H9 (cell line): ENCODE data around the gene SIL1. TPM values are rescaled to one million over a fixed set of nuclear protein-coding genes. Genes with fewer than 3 reads are reported as not detected.
"Not testable (repeated sequence)": the region's sequence is repeated elsewhere in the genome, so short reads cannot be mapped to it uniquely, and the experiment has no call there.

Source experiments
- DNase-seq: peaks from one replicate; pipeline ENCODE4 v3.0.0-alpha.2; 2017
- H2AFZ ChIP-seq: one replicate; pipeline ENCODE4 v1.6.1; 2013; ENCODE audit warnings: mild to moderate bottlenecking, low read length, control low read depth, moderate library complexity
- H2AK5ac ChIP-seq: 2 replicates; pipeline ENCODE4 v1.6.1; 2013; ENCODE audit warnings: low read length, control low read depth, mixed read lengths; ENCODE audit not compliant: insufficient read length
- H2BK120ac ChIP-seq: one replicate; pipeline ENCODE4 v1.6.1; 2013; ENCODE audit warnings: low read depth, mild to moderate bottlenecking, low read length, control low read depth, inconsistent platforms; ENCODE audit not compliant: poor library complexity, severe bottlenecking
- H2BK12ac ChIP-seq: 2 replicates; pipeline ENCODE4 v1.6.1; 2013; ENCODE audit warnings: low read length, control low read depth, mixed read lengths, low read depth; ENCODE audit not compliant: insufficient read length
- H2BK15ac ChIP-seq: 2 replicates; pipeline ENCODE4 v1.6.1; 2013; ENCODE audit warnings: low read depth, low read length, control low read depth
- H2BK20ac ChIP-seq: one replicate; pipeline ENCODE4 v1.6.1; 2013; ENCODE audit warnings: low read depth, mild to moderate bottlenecking, low read length, control low read depth, inconsistent platforms; ENCODE audit not compliant: poor library complexity, severe bottlenecking
- H2BK5ac ChIP-seq: 2 replicates; pipeline ENCODE4 v1.6.1; 2013; ENCODE audit warnings: low read length, control low read depth, mixed read lengths; ENCODE audit not compliant: insufficient read length
- H3K14ac ChIP-seq: 2 replicates; pipeline ENCODE4 v1.6.1; 2013; ENCODE audit warnings: low read length, control low read depth; ENCODE audit not compliant: insufficient read depth
- H3K18ac ChIP-seq: 2 replicates; pipeline ENCODE4 v1.6.1; 2013; ENCODE audit warnings: low read depth, mild to moderate bottlenecking, mixed read lengths, low read length, control low read depth; ENCODE audit not compliant: insufficient read length
- H3K23ac ChIP-seq: 2 replicates; pipeline ENCODE4 v1.6.1; 2013; ENCODE audit warnings: low read length, control low read depth, mixed read lengths, low read depth; ENCODE audit not compliant: insufficient read length
- H3K23me2 ChIP-seq: 2 replicates; pipeline ENCODE4 v1.6.1; 2013; ENCODE audit warnings: low read depth, mild to moderate bottlenecking, mixed read lengths, low read length, control low read depth; ENCODE audit not compliant: insufficient read length, poor library complexity, severe bottlenecking
- H3K27ac ChIP-seq: 2 replicates; pipeline ENCODE4 v1.5.1; 2013; ENCODE audit warnings: low read length, control low read depth, mixed read lengths, low read depth; ENCODE audit not compliant: insufficient read length
- H3K27me3 ChIP-seq: 2 replicates; pipeline ENCODE4 v1.6.1; 2013; ENCODE audit warnings: low read length, control low read depth, inconsistent platforms; ENCODE audit not compliant: insufficient read depth
- H3K4ac ChIP-seq: 2 replicates; pipeline ENCODE4 v1.6.1; 2013; ENCODE audit warnings: low read depth, mild to moderate bottlenecking, control low read depth, inconsistent platforms, low read length, moderate library complexity
- H3K4me1 ChIP-seq: 2 replicates; pipeline ENCODE4 v1.6.1; 2013; ENCODE audit warnings: low read length, control low read depth, inconsistent platforms; ENCODE audit not compliant: insufficient read depth
- H3K4me2 ChIP-seq: 2 replicates; pipeline ENCODE4 v1.6.1; 2013; ENCODE audit warnings: low read length, control low read depth, mixed read lengths; ENCODE audit not compliant: insufficient read length, insufficient read depth
- H3K56ac ChIP-seq: 2 replicates; pipeline ENCODE4 v1.6.1; 2013; ENCODE audit warnings: low read depth, mild to moderate bottlenecking, mixed read lengths, low read length, control low read depth; ENCODE audit not compliant: insufficient read length
- H3K79me1 ChIP-seq: 2 replicates; pipeline ENCODE4 v1.6.1; 2013; ENCODE audit warnings: low read depth, mild to moderate bottlenecking, moderate library complexity, low read length, control low read depth, inconsistent platforms; ENCODE audit not compliant: insufficient read depth, poor library complexity, severe bottlenecking
- H3K79me2 ChIP-seq: 2 replicates; pipeline ENCODE4 v1.6.1; 2013; ENCODE audit warnings: low read length, control low read depth, inconsistent platforms; ENCODE audit not compliant: insufficient read depth
- H3K9ac ChIP-seq: 2 replicates; pipeline ENCODE4 v1.6.1; 2013; ENCODE audit warnings: low read length, control low read depth, mixed read lengths; ENCODE audit not compliant: insufficient read length; ENCODE audit errors: extremely low read depth
- H3K9me3 ChIP-seq: one replicate; pipeline ENCODE4 v1.6.1; 2013; ENCODE audit warnings: low read depth, low read length, inconsistent platforms; ENCODE audit not compliant: control insufficient read depth
- H3T11ph ChIP-seq: one replicate; pipeline ENCODE4 v1.6.1; 2013; ENCODE audit warnings: mild to moderate bottlenecking, low read length, control low read depth, inconsistent platforms
- H4K20me1 ChIP-seq: one replicate; pipeline ENCODE4 v1.6.1; 2013; ENCODE audit not compliant: control insufficient read depth, insufficient read length, insufficient read depth
- H4K5ac ChIP-seq: 2 replicates; pipeline ENCODE4 v1.6.1; 2013; ENCODE audit warnings: low read depth, mild to moderate bottlenecking, mixed read lengths, low read length, control low read depth; ENCODE audit not compliant: insufficient read length
- H4K8ac ChIP-seq: replicated peaks from 2 replicates; pipeline ENCODE4 v1.6.1; 2013; ENCODE audit warnings: low read length, control low read depth, mixed read lengths, low read depth; ENCODE audit not compliant: insufficient read length
- H4K91ac ChIP-seq: 2 replicates; pipeline ENCODE4 v1.6.1; 2013; ENCODE audit warnings: low read depth, mild to moderate bottlenecking, moderate library complexity, mixed read lengths, low read length, control low read depth; ENCODE audit not compliant: insufficient read length
- H3K27ac Mint-ChIP-seq, 3 experiments: 2 replicates in 2 of 3; 3 replicates in 1 of 3; pipeline ENCODE4 v1.8.0; 2020 to 2021; ENCODE audit warnings: mixed read lengths in 3 of 3, mild to moderate bottlenecking in 1 of 3, moderate library complexity in 1 of 3
- H3K27me3 Mint-ChIP-seq: 2 replicates; pipeline ENCODE4 v1.8.0; 2021; ENCODE audit warnings: low read depth, mild to moderate bottlenecking, moderate library complexity, mixed read lengths
- H3K36me3 Mint-ChIP-seq, 3 experiments: 2 replicates in 2 of 3; 3 replicates in 1 of 3; pipeline ENCODE4 v1.8.0; 2020 to 2021; ENCODE audit warnings: low read depth in 3 of 3, mixed read lengths in 3 of 3; ENCODE audit not compliant: insufficient read depth in 1 of 3
- H3K4me1 Mint-ChIP-seq, 2 experiments: 2 replicates each; pipeline ENCODE4 v1.8.0; 2020; ENCODE audit warnings: mixed read lengths in 2 of 2
- H3K4me3 Mint-ChIP-seq, 2 experiments: 2 replicates in 1 of 2; 3 replicates in 1 of 2; pipeline ENCODE4 v1.8.0; 2020 to 2021; ENCODE audit warnings: mild to moderate bottlenecking in 2 of 2, mixed read lengths in 2 of 2, moderate library complexity in 1 of 2
- H3K9me3 Mint-ChIP-seq, 2 experiments: 2 replicates in 1 of 2; 3 replicates in 1 of 2; pipeline ENCODE4 v1.8.0; 2020; ENCODE audit warnings: mild to moderate bottlenecking in 2 of 2, mixed read lengths in 2 of 2, moderate library complexity in 1 of 2
- CTCF ChIP-seq: fragments of 200-600 bp; sonication (generic); conservative IDR thresholded peaks from 3 replicates; pipeline ENCODE4 v1.8.0; 2021; ENCODE audit warnings: antibody characterized with exemption, mild to moderate bottlenecking
- WGBS: extraction: QIAGEN DNeasy Blood & Tissue Kit; methylation state at CpG from one replicate; pipeline ENCODE4 v1.1.7; 2013; ENCODE audit warnings: missing lambda C conversion rate, low lambda C conversion rate, mixed read lengths; ENCODE audit not compliant: insufficient read length; ENCODE audit errors: extremely low coverage; 5-methylcytosine and 5-hydroxymethylcytosine counted together
- total RNA-seq: library from RNA; stranded (reverse); gene quantifications from 2 replicates; pipeline ENCODE4 v1.2.1, GENCODE V29; 2021

SIL1 gene
- total RNA-seq, 1 experiment from 2014 or later, result 10.6 TPM

GRCh38 chr5:139012176-139012575 is 186.0 kb downstream of the SIL1 start:
- Histone ChIP-seq H3K23ac (no peak overlapping the region), H3K27me3 (no peaks in the 10 kb centered on the region), H2AFZ (no peak overlapping the region), H3K4me2 (no peak overlapping the region), H3K79me1 (no peaks in the 10 kb centered on the region), H3K9ac (no peak overlapping the region), H2AK5ac (no peak overlapping the region), H3K23me2 (no peaks in the 10 kb centered on the region), H3K27ac (no peak overlapping the region), H4K8ac (no peak overlapping the region), H3K79me2 (no peaks in the 10 kb centered on the region), H4K20me1 (no peaks in the 10 kb centered on the region), H4K5ac (no peak overlapping the region), H2BK15ac (no peak overlapping the region), H2BK12ac (no peak overlapping the region), H4K91ac (no peak overlapping the region), H3K18ac (no peak overlapping the region), H2BK20ac (no peak overlapping the region), H3T11ph (no peak overlapping the region), H3K9me3 (no peaks in the 10 kb centered on the region), H3K4me1 (no peaks in the 10 kb centered on the region), H3K56ac (no peak overlapping the region), H3K14ac (no peak overlapping the region), H2BK120ac (no peak overlapping the region), H2BK5ac (no peak overlapping the region), H3K4ac (no peak overlapping the region)
- no peak for TF ChIP-seq CTCF
- peak; percentile 36 for DNase-seq
- Mint-ChIP-seq H3K9me3 (no peaks in the 10 kb centered on the region; a peak in 1 of 5 replicates), H3K4me1 (peaks cover 5 to 8% of the 10 kb centered on the region in 2 experiments; a peak in 3 of 4 replicates), H3K27me3 (no peaks in the 10 kb centered on the region), H3K4me3 (peak overlapping the region; percentile 83 to 87), H3K27ac (peak overlapping the region in 1 of 3 experiments; percentile 85; a peak in 4 of 7 replicates), H3K36me3 (peaks cover 0 to 5% (median 0%) of the 10 kb centered on the region in 3 experiments; a peak in 1 of 7 replicates)
- no CpG with 5 or more reads among the region's 4 CpGs for WGBS

GRCh38 chr5:139011156-139011555 is 187.0 kb downstream of the SIL1 start:
- not testable (repeated sequence) for H3T11ph ChIP-seq, DNase-seq, H3K23me2 ChIP-seq, H4K20me1 ChIP-seq, H3K9me3 ChIP-seq, H2AK5ac ChIP-seq, H3K79me2 ChIP-seq, H4K91ac ChIP-seq, H3K4me1 Mint-ChIP-seq, H2BK15ac ChIP-seq, H3K36me3 Mint-ChIP-seq, H3K79me1 ChIP-seq, H2BK5ac ChIP-seq, H2AFZ ChIP-seq, H3K27me3 Mint-ChIP-seq, H3K23ac ChIP-seq, H2BK120ac ChIP-seq, H3K27me3 ChIP-seq, H3K9me3 Mint-ChIP-seq, H2BK12ac ChIP-seq, H4K8ac ChIP-seq, H3K4me1 ChIP-seq, H3K27ac ChIP-seq, H3K56ac ChIP-seq
- Histone ChIP-seq H3K18ac (peak overlapping the region; percentile 85), H3K4ac (peak overlapping the region; percentile 22; the same call in 1 of the 2 replicates), H3K14ac (peak overlapping the region; percentile 79; the same call in 1 of the 2 replicates), H2BK20ac (peak overlapping the region; percentile 60), H3K9ac (peak overlapping the region; percentile 52), H3K4me2 (peak overlapping the region; percentile 43), H4K5ac (peak overlapping the region; percentile 88)
- WGBS, result no CpG with 5 or more reads among the region's 25 CpGs
- H3K27ac Mint-ChIP-seq, result peak overlapping the region; percentile 91 to 99 (median 99)
- peak overlapping the region; percentile 83 to 87 for H3K4me3 Mint-ChIP-seq
